Ectodermal cell (in vitro differentiated cells): ENCODE measurements around the gene SLC24A3.

Experiments
- H3K27ac ChIP-seq: 2 replicates; pipeline ENCODE4 v1.7.0; 2013; ENCODE audit warnings: mild to moderate bottlenecking, low read depth, low read length; ENCODE audit not compliant: insufficient read depth, poor library complexity, severe bottlenecking
- H3K27me3 ChIP-seq: 2 replicates; pipeline ENCODE4 v1.7.0; 2013; ENCODE audit warnings: mild to moderate bottlenecking, low read length; ENCODE audit not compliant: insufficient read depth, control insufficient read depth, poor library complexity, severe bottlenecking
- H3K36me3 ChIP-seq: one replicate; pipeline ENCODE4 v1.7.0; 2013; ENCODE audit warnings: low read length; ENCODE audit not compliant: control insufficient read depth, insufficient read depth
- H3K4me1 ChIP-seq: one replicate; pipeline ENCODE4 v1.7.0; 2013; ENCODE audit warnings: low read length; ENCODE audit not compliant: control insufficient read depth, insufficient read depth
- H3K4me3 ChIP-seq: 2 replicates; pipeline ENCODE4 v1.7.0; 2013; ENCODE audit warnings: low read depth, low read length, control low read depth; ENCODE audit not compliant: insufficient read depth
- H3K9me3 ChIP-seq: 2 replicates; pipeline ENCODE4 v1.7.0; 2013; ENCODE audit warnings: mild to moderate bottlenecking, low read length, moderate library complexity; ENCODE audit not compliant: control insufficient read depth
- WGBS, 2 experiments: methylation state at CpG; one replicate each; pipeline ENCODE4 v1.1.7; 2013; ENCODE audit warnings: missing lambda C conversion rate in 2 of 2; 5-methylcytosine and 5-hydroxymethylcytosine counted together

The SLC24A3 gene

DNA sequence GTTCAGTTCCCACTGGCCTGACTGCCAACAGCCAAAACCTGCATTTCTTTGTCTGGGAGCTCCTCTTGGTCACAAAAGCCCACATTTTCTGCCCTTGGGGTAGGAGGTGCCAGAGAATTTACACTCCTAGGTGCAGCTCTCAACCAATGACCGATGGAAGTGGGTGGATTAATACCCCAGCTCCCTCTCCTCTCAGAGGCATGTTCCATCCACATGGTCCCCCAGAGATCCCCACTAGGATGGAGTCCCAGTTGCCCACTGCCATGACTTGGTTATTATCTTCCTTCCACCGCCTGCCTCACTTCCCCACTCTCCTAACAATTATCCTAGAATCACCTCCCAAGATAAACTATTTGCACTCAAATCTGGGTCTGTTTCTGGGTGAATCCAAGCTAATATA, 434.5 kb downstream of the SLC24A3 start:
- 93 to 98% methylated on average over 2 of the region's 2 CpGs for WGBS, 2 experiments
- Histone ChIP-seq H3K36me3 (no peaks in the 10 kb centered on the region), H3K27me3 (no peaks in the 10 kb centered on the region)

GRCh38 chr20:19648024-19648423, 435.6 kb downstream of the SLC24A3 start:
- Histone ChIP-seq H3K27me3 (no peaks in the 10 kb centered on the region), H3K9me3 (no peaks in the 10 kb centered on the region), H3K36me3 (no peaks in the 10 kb centered on the region), H3K4me1 (no peaks in the 10 kb centered on the region), H3K27ac (no peak overlapping the region), H3K4me3 (no peak overlapping the region)
- 94% methylated on average over 2 of the region's 2 CpGs for WGBS, 2 experiments

More for the DNA sequence above, 434.5 kb downstream of the SLC24A3 start:
- Histone ChIP-seq H3K9me3 (no peaks in the 10 kb centered on the region), H3K4me3 (no peak overlapping the region), H3K27ac (no peak overlapping the region), H3K4me1 (no peaks in the 10 kb centered on the region)

DNA sequence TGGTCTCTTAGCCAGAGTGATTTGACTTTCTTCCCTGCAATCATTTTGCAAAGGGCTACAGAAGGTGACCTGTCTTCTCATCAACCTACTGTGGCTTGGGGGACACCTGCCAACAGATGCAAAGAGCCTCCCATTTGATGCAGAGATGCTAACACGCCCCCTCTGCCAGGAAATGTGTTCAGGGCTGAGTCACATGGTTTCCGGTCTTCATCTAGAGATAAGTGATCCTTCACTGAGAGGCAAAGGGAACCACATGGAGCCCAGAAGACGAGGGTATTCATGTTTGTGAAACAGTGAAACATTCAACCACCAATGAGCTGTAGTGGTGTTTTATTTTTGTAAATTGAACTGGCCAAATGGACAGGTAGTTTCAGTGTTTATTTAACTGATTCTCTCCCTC, 436.6 kb downstream of the SLC24A3 start:
- no peaks in the 10 kb centered on the region for H3K27me3 ChIP-seq
- H3K9me3 ChIP-seq, result no peaks in the 10 kb centered on the region
- no peaks in the 10 kb centered on the region for H3K4me1 ChIP-seq
- H3K4me3 ChIP-seq, result no peak overlapping the region
- H3K27ac ChIP-seq, result no peak overlapping the region
- no peaks in the 10 kb centered on the region for H3K36me3 ChIP-seq
- 93% methylated on average over 3 of the region's 3 CpGs for WGBS, 2 experiments

DNA sequence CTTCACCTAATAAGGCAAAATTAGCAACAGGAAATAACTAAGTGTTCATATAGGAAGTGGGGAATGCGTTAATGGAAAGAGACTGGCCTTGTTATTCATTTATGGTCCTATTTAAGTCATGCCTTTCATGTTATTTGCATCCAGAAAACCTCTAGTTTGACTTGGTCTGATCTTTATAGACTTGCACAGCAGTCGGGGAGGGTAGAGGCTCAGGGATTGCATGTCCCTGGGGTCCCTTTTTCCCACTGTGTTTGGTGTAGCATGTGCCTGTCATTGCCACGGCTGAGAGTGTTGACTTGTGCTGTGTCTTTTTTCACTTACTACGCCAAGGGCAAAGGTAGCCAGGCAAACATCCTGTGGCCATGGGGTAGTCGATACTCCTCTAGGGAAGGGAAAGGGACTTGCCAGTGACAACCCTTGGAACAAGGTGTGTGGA, 440.2 kb downstream of the SLC24A3 start:
- Histone ChIP-seq H3K9me3 (no peaks in the 10 kb centered on the region), H3K27ac (no peak overlapping the region), H3K36me3 (no peaks in the 10 kb centered on the region), H3K4me3 (no peak overlapping the region), H3K27me3 (no peaks in the 10 kb centered on the region), H3K4me1 (no peaks in the 10 kb centered on the region)
- WGBS, 2 experiments, result 82 to 89% methylated on average over 5 of the region's 5 CpGs

GRCh38 chr20:19653327-19653726, 440.9 kb downstream of the SLC24A3 start:
- H3K4me1 ChIP-seq, result no peaks in the 10 kb centered on the region
- no peak overlapping the region for H3K4me3 ChIP-seq
- H3K27ac ChIP-seq, result no peak overlapping the region
- no peaks in the 10 kb centered on the region for H3K27me3 ChIP-seq
- H3K36me3 ChIP-seq, result no peaks in the 10 kb centered on the region
- 87 to 90% methylated on average over 6 of the region's 6 CpGs for WGBS, 2 experiments
- H3K9me3 ChIP-seq, result no peaks in the 10 kb centered on the region

DNA sequence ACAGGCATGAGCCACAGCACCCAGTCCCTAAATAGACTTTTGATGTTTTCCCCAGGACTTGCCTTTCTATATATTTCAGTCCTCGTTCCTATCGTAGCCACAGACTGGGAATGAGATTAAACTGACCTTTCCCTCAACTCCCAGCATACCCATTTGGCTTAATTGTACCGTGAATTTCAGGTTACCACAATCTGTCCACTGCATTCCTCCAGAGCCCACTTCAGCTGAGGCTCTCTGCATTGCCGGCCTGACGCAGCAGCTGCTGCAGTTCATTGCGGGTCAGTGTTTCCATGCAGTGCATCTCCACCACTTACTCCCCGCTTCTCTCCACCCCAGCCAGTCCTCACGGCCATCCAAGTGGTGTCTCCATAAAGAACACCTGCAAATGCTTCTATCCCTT, 442.5 kb downstream of the SLC24A3 start:
- Histone ChIP-seq H3K9me3 (no peaks in the 10 kb centered on the region), H3K36me3 (no peaks in the 10 kb centered on the region), H3K4me3 (no peak overlapping the region), H3K4me1 (no peaks in the 10 kb centered on the region), H3K27me3 (no peaks in the 10 kb centered on the region), H3K27ac (no peak overlapping the region)
- 92 to 95% methylated on average over 8 of the region's 8 CpGs for WGBS, 2 experiments

- Histone ChIP-seq H3K4me3 (no peak overlapping the region), H3K9me3 (no peaks in the 10 kb centered on the region), H3K36me3 (no peaks in the 10 kb centered on the region), H3K27ac (no peak overlapping the region), H3K4me1 (no peaks in the 10 kb centered on the region), H3K27me3 (no peaks in the 10 kb centered on the region)
- WGBS, 2 experiments, result 95 to 96% methylated on average over 15 of the region's 15 CpGs
Measured at GRCh38 chr20:19658137-19658536, 445.7 kb downstream of the SLC24A3 start.

GRCh38 chr20:19659448-19659847, 447.0 kb downstream of the SLC24A3 start:
- Histone ChIP-seq H3K4me1 (no peaks in the 10 kb centered on the region), H3K4me3 (no peak overlapping the region), H3K27ac (no peak overlapping the region), H3K36me3 (no peaks in the 10 kb centered on the region), H3K27me3 (no peaks in the 10 kb centered on the region), H3K9me3 (no peaks in the 10 kb centered on the region)
- WGBS, 2 experiments, result 91 to 95% methylated on average over 7 of the region's 7 CpGs

GRCh38 chr20:19660808-19661378, 448.5 kb downstream of the SLC24A3 start:
- H3K9me3 ChIP-seq, result no peaks in the 10 kb centered on the region
- H3K27me3 ChIP-seq, result no peaks in the 10 kb centered on the region
- H3K4me3 ChIP-seq, result no peak overlapping the region
- H3K36me3 ChIP-seq, result no peaks in the 10 kb centered on the region
- H3K4me1 ChIP-seq, result no peaks in the 10 kb centered on the region
- WGBS, 2 experiments, result 88 to 91% methylated on average over 9 of the region's 9 CpGs
- no peak overlapping the region for H3K27ac ChIP-seq

DNA sequence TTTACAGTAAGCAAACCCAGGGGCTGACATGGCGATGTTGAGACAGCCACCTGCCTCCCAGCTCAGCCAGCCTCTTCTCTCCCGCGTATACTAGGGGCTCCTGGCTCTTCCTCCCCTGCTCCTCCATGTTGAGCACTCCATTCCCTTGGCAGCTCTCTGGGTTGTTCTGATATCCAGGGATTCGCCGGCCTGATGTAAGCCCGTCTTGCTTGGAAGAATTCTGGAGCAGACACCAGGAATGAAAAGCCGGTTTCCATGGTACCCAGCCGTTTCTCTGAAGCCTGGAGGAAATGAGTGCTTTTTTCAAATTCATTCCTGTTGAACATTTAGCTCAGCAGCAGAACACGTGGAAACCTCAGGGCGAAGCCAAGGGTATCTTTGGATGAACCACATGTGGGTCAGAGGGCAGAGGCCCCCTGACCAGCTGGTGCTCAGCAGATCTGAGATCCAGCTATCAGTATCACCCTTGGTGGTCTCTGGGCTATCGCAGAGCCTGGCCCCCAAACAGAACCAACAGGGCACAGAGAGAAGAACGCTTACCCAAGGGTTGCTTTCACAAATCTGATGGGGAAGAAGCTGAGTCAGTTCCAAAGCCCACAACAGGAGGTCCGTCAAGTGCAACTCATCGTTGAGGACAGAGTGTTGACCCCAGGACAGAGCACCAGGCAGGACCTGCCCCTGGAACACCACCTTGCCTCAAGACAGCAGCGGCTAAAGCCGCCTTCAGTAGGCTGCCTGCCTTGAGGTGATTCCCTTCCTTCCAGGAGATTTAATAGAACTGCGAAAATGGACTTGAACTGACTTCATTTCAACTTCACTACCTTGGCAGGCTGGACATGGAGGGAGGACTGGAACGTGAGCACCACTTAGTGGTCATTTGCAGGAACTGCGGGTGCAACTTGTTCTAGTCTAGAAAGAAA, 449.5 kb downstream of the SLC24A3 start:
- H3K27ac ChIP-seq, result no peak overlapping the region
- WGBS, 2 experiments, result 69 to 70% methylated on average over 18 to 19 of the region's 19 CpGs
- no peak overlapping the region for H3K4me3 ChIP-seq
- H3K4me1 ChIP-seq, result no peaks in the 10 kb centered on the region
- H3K27me3 ChIP-seq, result no peaks in the 10 kb centered on the region
- H3K9me3 ChIP-seq, result no peaks in the 10 kb centered on the region
- no peaks in the 10 kb centered on the region for H3K36me3 ChIP-seq
